SW480 (cell line): Measurements from ENCODE around the gene GRM3.

ENCODE experiments used
- DNase-seq: peaks from one replicate; pipeline ENCODE4 v3.0.0-alpha.2; 2016; ENCODE audit warnings: low spot score

The GRM3 gene

DNA sequence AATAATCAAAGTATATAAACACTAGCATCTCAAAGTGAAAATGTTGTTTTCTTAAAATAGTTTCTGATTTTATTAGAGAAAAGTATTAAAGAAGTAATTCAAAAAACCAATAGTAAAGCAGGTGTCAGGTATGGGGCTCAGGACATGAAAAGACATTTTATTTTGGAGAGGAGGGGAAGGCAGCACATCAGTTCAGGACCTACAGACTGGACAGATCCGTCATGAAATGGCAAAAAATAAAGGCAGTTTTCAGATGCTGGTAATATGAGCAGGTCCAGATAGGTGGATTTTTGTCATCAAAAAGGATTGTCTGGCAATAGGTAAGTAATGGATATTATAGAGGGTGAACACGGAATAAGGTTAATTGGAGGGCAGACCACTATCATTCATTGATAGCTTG lies 49.0 kb downstream of the GRM3 start:
- DNase-seq = no peak

GRCh38 chr7:86706406-86706805 lies 62.7 kb downstream of the GRM3 start:
- no peak for DNase-seq

- DNase-seq = no peak
These were observed 64.4 kb downstream of the GRM3 start for GRCh38 chr7:86708031-86708680.

GRCh38 chr7:86720306-86720705 lies 76.6 kb downstream of the GRM3 start:
- DNase-seq = no peak

GRCh38 chr7:86733783-86734182 lies 90.1 kb downstream of the GRM3 start:
- no peak for DNase-seq

- no peak for DNase-seq
These were observed 101.5 kb downstream of the GRM3 start for GRCh38 chr7:86745013-86745745.

GRCh38 chr7:86747698-86748097 lies 104.0 kb downstream of the GRM3 start:
- no peak for DNase-seq

DNA sequence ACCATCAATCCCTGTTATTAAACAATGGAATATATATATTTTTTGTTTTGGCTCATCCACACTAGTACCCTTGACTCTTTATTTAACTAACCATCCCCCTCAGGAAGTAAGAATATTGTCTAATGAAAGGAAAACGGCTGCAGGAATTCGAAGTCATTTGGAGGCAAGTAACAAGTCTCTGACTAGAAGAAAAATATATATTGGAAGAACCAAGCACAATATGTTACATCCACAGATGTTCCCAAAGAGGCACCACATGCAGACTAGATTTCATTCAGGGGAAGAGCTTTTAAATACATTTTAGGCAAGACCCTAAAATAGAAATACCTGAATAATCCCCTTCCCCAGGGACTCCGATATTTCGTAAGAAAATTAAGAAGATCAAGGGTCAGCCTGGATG lies 104.5 kb downstream of the GRM3 start:
- DNase-seq = no peak

DNA sequence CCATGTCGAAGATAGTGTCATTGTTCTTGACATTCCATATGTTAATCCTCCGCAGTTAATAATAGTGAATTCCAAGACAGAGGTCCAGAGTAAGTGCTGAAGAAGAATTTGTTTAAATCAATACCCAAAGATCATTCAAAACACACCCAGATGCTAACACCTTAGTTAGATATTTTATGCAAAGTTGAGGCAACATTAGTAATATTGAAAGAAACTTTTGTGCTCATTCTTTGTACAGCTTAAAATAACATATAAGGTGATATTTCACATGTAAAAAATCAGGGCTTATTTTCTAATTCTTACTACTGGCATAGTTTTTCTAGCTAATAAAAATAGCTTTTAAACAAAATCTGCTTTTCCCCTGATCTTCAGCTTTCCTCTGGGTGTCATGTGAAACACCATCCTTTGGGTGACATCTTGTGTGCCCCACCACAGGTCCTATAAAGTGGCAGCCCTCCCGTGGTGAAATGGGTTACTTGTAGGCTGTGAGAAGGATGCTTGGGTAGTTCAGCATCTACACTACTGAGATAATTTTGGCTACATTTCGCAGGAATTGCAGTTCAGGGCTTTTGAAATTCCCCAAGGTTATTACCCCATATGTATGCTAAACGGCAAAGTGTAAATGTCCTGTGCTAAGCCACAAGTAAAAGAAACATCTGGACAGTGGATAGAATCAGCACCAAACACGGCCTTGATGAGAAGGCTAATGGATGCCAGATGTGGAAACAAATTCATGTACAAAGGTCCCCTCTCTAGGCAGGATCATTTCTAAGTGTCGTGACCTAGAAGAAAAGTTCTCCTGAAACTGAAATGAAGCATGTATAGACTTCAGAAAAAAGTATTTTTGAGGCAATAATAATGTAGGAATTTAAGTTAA lies 105.4 kb downstream of the GRM3 start:
- DNase-seq = no peak

DNA sequence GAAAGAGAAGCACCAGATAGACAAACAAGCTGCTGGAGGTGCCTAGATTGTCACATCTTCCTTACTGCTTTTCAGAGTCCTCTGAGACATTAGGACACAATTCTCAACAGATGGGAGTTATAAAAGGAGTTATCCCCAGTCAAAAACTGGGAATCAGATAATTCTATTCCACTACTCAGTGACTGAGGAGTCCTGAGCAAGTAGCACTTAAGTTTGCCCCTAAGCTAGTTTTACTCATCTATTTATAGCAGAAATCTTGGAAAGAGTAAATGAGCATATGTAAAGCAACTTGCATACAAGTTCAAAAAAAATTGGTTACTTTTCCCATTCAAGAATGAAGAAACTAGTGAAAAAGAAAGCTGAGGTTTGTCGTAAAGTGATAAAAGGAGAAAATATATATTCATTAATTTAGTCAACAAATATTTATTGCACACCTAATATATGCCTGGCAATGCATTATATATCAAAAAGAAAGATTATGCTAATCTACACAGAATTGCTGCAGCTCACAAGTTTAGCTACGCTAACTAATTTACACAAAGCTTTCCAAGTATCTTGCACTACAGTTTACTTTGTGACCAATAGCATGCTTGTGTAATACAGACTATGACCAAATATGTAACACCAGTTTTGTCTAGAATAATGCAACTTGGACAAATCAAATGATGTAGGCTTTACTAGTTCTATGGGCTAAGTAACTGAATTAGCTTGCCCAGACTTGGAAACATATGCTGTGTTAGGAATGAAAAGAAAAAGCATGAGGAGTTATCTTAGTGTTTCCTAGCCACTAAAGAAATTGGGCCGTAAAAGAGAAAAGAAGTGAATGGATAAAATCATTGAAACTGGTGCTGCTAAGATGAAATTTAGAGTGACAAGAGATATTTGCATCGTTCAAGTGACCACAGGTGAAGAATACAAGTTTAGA lies 106.3 kb downstream of the GRM3 start:
- no peak for DNase-seq

DNA sequence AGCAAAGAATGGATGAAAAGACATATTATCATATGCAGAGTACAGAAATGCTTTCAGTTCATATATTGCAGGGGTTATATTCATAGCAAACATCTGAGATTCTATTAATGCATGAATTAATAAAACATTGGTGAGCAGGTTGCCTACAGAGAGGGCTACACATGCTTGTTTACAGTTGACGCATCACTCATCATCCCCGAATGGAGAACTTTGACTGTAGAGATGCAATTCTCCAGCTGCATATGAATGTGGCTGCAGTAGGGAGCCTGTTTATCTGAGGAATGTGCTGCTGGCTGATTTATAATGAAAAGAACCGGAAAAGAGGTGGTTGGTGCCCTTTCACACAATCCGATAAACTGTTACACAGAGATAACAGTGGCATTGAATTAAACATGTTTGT lies 116.5 kb downstream of the GRM3 start:
- no peak for DNase-seq

DNA sequence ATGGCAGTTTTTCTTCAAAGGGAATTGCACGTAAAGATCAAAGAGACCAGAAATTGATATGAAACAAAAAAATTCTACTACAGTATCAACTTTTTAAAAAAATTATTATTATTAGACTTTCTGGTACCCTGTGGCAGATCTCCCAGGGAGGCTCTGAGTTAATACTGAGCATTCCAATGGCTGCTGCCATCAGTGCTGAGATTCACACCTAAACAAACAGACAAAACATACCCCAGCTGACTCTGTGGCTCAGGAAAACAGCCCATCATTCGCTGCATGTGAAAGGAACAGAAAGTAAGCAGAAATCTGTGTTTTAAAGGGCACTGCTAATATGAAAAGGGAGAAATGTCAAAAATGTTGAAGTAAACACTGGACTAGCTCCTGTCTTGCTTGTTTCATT lies 118.4 kb downstream of the GRM3 start:
- DNase-seq = no peak

- no peak for DNase-seq
These were observed 122.2 kb downstream of the GRM3 start for GRCh38 chr7:86765931-86766330.

- no peak for DNase-seq
These were observed 124.7 kb downstream of the GRM3 start for GRCh38 chr7:86768394-86768793.

- DNase-seq = no peak
These were observed 125.5 kb downstream of the GRM3 start for GRCh38 chr7:86768967-86769760.

DNA sequence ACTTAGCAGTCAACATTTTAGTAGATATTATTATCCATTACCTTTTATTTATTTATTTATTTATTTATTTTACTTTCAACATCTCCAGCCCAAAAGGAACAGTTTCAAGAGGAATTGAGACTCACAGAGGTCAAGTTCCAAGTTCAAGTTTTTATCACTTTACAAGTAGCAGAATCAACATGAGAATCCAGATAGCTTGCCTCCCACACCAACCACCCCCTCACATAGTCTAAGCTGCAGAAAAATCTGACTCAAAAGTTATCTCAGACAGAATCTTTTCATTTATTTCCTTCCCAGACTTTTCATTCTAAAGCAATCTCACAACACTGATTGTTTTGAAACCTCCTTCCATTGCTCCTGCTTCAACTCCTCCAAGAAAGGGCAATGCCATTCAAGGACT lies 129.6 kb downstream of the GRM3 start:
- no peak for DNase-seq

DNA sequence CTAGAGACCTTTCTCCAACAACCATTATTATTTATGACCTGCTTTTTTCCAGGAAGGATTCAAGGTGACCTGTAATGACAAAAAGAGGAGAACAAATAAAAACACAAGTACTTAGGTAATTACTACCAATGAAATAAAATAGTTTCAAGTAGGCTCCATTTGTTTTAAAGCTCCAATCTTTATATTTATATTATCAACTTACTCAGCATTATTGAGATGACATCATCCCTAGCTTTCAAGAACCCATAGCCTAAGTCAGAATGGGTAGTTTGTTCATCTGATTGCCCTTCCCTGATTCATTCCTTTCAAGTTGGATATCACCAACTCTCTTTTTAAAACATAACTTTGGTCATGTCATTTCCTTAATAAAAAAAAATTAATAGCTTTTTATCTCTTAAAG lies 131.5 kb downstream of the GRM3 start:
- no peak for DNase-seq

DNA sequence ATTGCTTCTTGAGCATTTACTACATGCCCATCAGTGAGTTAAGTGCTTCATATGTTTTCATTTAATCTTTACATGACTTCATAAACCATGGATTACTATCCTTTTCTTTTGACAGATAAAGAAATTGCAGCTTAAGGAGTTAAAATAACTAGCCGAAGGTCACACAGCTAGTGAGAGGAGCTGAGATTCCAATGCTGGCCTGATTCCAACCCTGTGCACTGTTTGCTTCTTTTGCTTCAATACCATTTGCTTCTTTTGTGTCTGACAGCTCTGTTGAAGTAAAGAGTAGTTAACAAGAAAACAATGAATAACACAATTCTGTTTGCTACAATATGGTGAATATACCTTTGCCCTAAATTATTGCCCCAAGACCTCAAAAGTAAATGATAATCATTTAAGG lies 132.4 kb downstream of the GRM3 start:
- no peak for DNase-seq

DNA sequence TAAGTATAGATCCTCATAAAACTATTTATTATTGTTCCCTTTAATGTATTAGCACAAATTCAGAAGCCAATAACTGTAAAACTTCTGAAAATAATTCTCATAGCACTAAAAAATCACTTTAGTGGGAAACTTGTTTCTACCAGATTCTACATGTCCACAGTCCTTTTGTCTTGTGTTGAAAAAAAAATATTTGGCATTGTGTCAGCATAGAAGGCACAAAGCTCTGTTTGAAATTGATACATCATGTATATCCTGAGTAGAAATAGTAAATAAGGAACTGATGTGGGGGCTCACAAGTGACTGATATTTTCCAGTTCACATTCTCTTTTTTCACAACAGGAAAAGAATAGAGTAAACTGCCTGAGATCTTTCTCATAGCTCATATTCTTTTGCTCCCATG lies 134.6 kb downstream of the GRM3 start:
- no peak for DNase-seq

- no peak for DNase-seq
These were observed 141.1 kb downstream of the GRM3 start for GRCh38 chr7:86784765-86785164.

DNA sequence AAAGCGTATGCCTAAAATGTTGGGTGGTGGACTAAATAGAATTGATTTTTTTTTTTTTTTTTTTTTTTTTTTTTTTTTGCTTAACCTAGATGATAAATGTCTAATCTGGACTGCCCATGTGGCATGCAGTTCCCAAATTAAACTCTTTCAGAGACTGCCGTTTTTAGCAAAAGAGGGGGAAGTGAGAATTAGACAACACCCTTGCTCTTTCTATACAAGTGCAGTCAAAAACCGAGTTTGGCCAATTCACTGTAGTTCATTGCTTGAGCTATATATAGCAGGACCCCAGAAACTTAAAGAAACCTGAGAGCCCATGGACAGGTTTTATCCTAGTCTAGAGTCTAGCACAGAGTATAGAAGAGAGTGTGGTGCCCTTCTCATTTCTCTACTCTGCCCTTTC lies 141.9 kb downstream of the GRM3 start:
- DNase-seq = no peak
